Measurements from ENCODE around the gene GAK.

DNA sequence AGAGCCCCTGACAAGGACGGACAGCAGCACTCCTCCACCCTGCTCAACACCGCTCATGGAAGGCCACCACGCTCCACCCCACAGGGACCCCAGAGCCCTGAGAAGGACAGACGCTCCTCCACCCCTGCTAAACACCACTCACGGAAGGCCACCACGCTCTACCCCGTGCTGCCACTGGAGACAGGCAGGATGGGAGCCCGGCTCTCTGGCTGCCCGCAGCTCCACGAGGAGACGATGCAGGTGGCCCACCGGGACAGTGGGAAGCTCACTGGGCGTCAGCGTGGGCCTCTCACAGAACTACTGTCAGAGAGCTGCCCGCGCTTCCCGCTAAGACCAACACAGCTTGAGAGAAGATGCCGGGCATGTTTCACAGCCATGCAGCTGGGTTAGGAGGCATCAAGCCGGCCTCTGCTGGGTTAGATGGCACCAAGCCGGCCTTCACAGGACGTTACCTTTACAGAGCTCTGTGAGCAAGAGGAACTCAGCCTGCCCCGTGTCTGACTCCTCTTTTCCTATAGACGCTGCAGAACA, 20.8 kb downstream of the GAK start:
- TF ChIP-seq, protein P1, sequence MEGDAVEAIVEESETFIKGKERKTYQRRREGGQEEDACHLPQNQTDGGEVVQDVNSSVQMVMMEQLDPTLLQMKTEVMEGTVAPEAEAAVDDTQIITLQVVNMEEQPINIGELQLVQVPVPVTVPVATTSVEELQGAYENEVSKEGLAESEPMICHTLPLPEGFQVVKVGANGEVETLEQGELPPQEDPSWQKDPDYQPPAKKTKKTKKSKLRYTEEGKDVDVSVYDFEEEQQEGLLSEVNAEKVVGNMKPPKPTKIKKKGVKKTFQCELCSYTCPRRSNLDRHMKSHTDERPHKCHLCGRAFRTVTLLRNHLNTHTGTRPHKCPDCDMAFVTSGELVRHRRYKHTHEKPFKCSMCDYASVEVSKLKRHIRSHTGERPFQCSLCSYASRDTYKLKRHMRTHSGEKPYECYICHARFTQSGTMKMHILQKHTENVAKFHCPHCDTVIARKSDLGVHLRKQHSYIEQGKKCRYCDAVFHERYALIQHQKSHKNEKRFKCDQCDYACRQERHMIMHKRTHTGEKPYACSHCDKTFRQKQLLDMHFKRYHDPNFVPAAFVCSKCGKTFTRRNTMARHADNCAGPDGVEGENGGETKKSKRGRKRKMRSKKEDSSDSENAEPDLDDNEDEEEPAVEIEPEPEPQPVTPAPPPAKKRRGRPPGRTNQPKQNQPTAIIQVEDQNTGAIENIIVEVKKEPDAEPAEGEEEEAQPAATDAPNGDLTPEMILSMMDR (IDR thresholded peaks at IDR 0.05; ENCODE audit: low read depth, low read length, missing input control): no peak
- no peak for TF ChIP-seq GABPA (IDR thresholded peaks at IDR 0.05 in 1 of 2, conservative IDR thresholded peaks at IDR 0.05 in 1 of 2)
- no peak for TF ChIP-seq JUND (IDR thresholded peaks at IDR 0.05)
